ENCODE data around the gene HOTAIR. TPM values are rescaled to one million over a fixed set of nuclear protein-coding genes. Genes with fewer than 3 reads are reported as not detected.

Gene HOTAIR
- total RNA-seq, 1 experiment from 2014 or later = 3.5 TPM

- ChIA-PET CTCF (no interaction called here), POLR2A (ENCODE audit: unreplicated experiment) (no interaction called here)
- intact Hi-C loops (cut with micrococcal nuclease) = no loop called here
- Histone ChIP-seq H3K36me3 (ENCODE audit: low read depth, low read length) (no peaks in the 10 kb centered on the region), H3K9me3 (ENCODE audit: low read length) (no peaks in the 10 kb centered on the region), H4K20me1 (ENCODE audit: low read length) (no peaks in the 10 kb centered on the region), H3K9ac (ENCODE audit: low read length) (no peak overlapping the region), H3K4me2 (ENCODE audit: low read length) (no peak overlapping the region), H3F3A (ENCODE audit: low read length, unreplicated experiment) (no peaks in the 10 kb centered on the region), H3K4me1 (ENCODE audit: insufficient read depth, low read length) (no peaks in the 10 kb centered on the region), H2AFZ (ENCODE audit: low read length) (no peak overlapping the region), H3K9me2 (replicated peaks; ENCODE audit: low read length) (no peaks in the 10 kb centered on the region), H3K4me3 (ENCODE audit: low read length) (no peak overlapping the region), H3K27me3 (ENCODE audit: low read length) (no peaks in the 10 kb centered on the region), H3K79me2 (ENCODE audit: low read length) (no peaks in the 10 kb centered on the region), H3K27ac (ENCODE audit: low read length) (no peak overlapping the region)
- no TSS peak for BruUV-seq (replicated peaks)
- DNase-seq = no peak
- TF ChIP-seq EZH2phosphoT487 (IDR thresholded peaks at IDR 0.05; ENCODE audit: borderline replicate concordance, low read length) (no peak), EZH2 (IDR thresholded peaks at IDR 0.05; ENCODE audit: low read length, unreplicated experiment) (no peak)
- no peak for ATAC-seq
Measured at GRCh38 chr12:53965281-53966084, 9.3 kb downstream of the HOTAIR start.

- H3K4me3 ChIP-seq (ENCODE audit: low read length) = no peak overlapping the region
- no peaks in the 10 kb centered on the region for H3K79me2 ChIP-seq (ENCODE audit: low read length)
- H3K9me2 ChIP-seq (replicated peaks; ENCODE audit: low read length) = no peaks in the 10 kb centered on the region
- H3F3A ChIP-seq (ENCODE audit: low read length, unreplicated experiment) = no peaks in the 10 kb centered on the region
- no peaks in the 10 kb centered on the region for H4K20me1 ChIP-seq (ENCODE audit: low read length)
- no peaks in the 10 kb centered on the region for H3K9me3 ChIP-seq (ENCODE audit: low read length)
- H3K27ac ChIP-seq (ENCODE audit: low read length) = no peak overlapping the region
- H3K4me1 ChIP-seq (ENCODE audit: insufficient read depth, low read length) = no peaks in the 10 kb centered on the region
- intact Hi-C loops (cut with micrococcal nuclease) = no loop called here
- ChIA-PET POLR2A (ENCODE audit: unreplicated experiment) (no interaction called here), CTCF (interaction anchor here (0.6 kb wide), 1 partner anchor 12 kb away, joined by 5 read pairs; no protein-coding TSS in a partner anchor)
- DNase-seq (no peak), ATAC-seq (no peak)
- TF ChIP-seq EZH2 (IDR thresholded peaks at IDR 0.05; ENCODE audit: low read length, unreplicated experiment) = no peak
- no peak for TF ChIP-seq EZH2phosphoT487 (IDR thresholded peaks at IDR 0.05; ENCODE audit: borderline replicate concordance, low read length)
- TF ChIP-seq CTCF (conservative IDR thresholded peaks at IDR 0.05; ENCODE audit: low read depth, low read length) = no peak
- no peaks in the 10 kb centered on the region for H3K36me3 ChIP-seq (ENCODE audit: low read depth, low read length)
- H3K9ac ChIP-seq (ENCODE audit: low read length) = no peak overlapping the region
- BruUV-seq (replicated peaks) = no TSS peak
- no peaks in the 10 kb centered on the region for H3K27me3 ChIP-seq (ENCODE audit: low read length)
- no peak overlapping the region for H2AFZ ChIP-seq (ENCODE audit: low read length)
- no peak overlapping the region for H3K4me2 ChIP-seq (ENCODE audit: low read length)
Measured at GRCh38 chr12:53964315-53964713, 10.4 kb downstream of the HOTAIR start.

- Histone ChIP-seq H3K36me3 (ENCODE audit: low read depth, low read length) (no peaks in the 10 kb centered on the region), H3K79me2 (ENCODE audit: low read length) (no peaks in the 10 kb centered on the region), H3K9me2 (replicated peaks; ENCODE audit: low read length) (no peaks in the 10 kb centered on the region), H3K27me3 (ENCODE audit: low read length) (no peaks in the 10 kb centered on the region), H3K9ac (ENCODE audit: low read length) (no peak overlapping the region), H4K20me1 (ENCODE audit: low read length) (no peaks in the 10 kb centered on the region), H3F3A (ENCODE audit: low read length, unreplicated experiment) (no peaks in the 10 kb centered on the region), H3K4me2 (ENCODE audit: low read length) (no peak overlapping the region), H3K27ac (ENCODE audit: low read length) (no peak overlapping the region), H2AFZ (ENCODE audit: low read length) (no peak overlapping the region), H3K4me3 (ENCODE audit: low read length) (no peak overlapping the region), H3K9me3 (ENCODE audit: low read length) (no peaks in the 10 kb centered on the region), H3K4me1 (ENCODE audit: insufficient read depth, low read length) (no peaks in the 10 kb centered on the region)
- ChIA-PET POLR2A (ENCODE audit: unreplicated experiment) (no interaction called here), CTCF (interaction anchor here (0.5 kb wide), 1 partner anchor 404 kb away, joined by 3 read pairs; no protein-coding TSS in a partner anchor)
- TF ChIP-seq CTCF (conservative IDR thresholded peaks at IDR 0.05; ENCODE audit: low read depth, low read length) = no peak
- TF ChIP-seq EZH2phosphoT487 (IDR thresholded peaks at IDR 0.05; ENCODE audit: borderline replicate concordance, low read length) = no peak
- no peak for TF ChIP-seq EZH2 (IDR thresholded peaks at IDR 0.05; ENCODE audit: low read length, unreplicated experiment)
- intact Hi-C loops (cut with micrococcal nuclease) = no loop called here
- no TSS peak for BruUV-seq (replicated peaks)
- no peak for DNase-seq
- no peak for ATAC-seq
Measured at GRCh38 chr12:53963434-53964314, 11.1 kb downstream of the HOTAIR start.

Data from PC-3 (cell line).